HG03342 (cell line): Measurements from ENCODE around the gene CREB5.
"Not testable (repeated sequence)": the region's sequence is repeated elsewhere in the genome, so short reads cannot be mapped to it uniquely, and the experiment has no call there.

Experiments used
- ATAC-seq: cut with Tn5 transposase; IDR thresholded peaks from one replicate; pipeline ENCODE4 v1.9.1; 2021; ENCODE audit warnings: mild to moderate bottlenecking, moderate library complexity; ENCODE audit not compliant: unreplicated experiment

Gene CREB5

DNA sequence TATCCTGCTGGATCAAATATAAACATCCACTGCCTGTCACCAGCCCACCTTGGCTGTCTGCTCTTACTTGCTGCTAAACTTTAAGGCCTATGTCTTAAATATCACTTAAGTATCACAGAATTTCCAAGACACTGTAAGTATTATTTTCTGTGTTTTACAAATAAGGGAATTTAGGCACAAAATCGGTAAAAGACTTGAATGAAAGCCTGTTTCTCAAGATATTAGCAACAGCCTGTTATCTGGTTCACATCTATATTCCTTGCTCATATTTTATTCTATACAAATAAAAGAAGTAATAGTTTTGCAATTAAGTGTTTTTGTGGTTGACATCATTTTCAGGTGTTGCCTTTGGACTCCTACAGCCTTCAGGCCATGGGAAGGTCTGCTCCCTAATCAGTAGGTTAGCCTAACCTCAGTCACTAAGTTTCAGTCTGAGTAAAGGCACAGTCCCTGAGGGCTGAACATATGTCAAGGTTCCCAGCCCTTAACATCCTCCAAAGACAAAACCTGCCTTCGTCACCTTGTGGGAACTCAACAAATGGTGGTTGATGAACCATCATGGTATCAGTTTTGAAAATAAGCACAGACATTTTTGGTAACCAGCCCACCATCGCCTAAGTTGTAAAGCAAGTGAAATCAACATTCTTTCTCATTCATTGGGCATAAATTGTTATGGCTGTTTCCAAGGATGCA is 127.1 kb downstream of the CREB5 start:
- peak; percentile 97 for ATAC-seq

DNA sequence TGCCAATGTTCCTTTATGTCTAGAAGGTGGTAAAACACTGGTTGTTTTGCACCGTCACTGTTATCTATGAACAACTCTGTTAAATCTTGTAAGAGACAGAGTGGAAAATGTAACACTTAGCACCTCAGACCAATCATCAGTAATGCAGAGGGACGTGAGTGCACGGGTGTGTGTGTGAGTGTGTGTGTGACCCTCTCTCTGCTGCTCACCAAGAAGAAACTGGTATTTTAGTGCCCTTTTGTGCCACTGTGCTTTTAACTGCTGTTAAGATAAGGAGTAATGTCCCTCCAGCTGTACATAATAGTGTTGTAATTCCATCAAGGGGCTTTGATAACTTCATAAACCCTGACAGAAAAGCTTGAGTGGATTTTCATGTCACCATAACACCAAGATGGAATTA is 130.1 kb downstream of the CREB5 start:
- ATAC-seq: no peak

DNA sequence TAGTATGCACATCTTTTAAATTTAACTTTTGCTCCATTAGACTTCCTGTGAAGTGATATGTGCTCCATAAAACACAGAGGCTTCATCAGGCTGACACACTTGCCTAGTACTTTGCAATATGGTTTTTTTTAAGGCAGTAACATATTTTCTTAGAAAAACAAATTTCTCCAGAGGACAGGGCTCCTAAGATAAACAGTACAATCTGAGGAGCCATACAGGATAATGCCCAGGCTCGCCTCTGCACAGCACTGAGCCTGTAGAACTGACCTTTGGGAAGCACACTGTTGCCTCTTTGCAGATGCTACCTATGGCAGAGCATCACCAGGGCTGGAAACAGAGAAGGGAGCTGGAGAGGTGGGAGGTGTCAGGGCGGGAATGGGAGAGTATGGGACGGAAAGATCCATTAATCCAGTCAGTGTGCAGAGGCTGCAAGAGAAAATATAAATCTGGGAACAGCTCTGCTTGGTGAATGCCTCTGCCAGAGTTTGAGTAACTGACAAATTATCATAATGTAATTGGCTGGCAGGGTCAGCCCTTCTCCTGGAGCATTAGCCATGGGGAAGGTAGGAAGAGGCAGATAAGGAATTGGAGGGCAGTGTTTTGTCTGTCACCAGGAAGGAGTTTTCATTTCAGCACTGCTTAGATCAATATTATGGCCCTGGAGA is 132.3 kb downstream of the CREB5 start:
- ATAC-seq: no peak

DNA sequence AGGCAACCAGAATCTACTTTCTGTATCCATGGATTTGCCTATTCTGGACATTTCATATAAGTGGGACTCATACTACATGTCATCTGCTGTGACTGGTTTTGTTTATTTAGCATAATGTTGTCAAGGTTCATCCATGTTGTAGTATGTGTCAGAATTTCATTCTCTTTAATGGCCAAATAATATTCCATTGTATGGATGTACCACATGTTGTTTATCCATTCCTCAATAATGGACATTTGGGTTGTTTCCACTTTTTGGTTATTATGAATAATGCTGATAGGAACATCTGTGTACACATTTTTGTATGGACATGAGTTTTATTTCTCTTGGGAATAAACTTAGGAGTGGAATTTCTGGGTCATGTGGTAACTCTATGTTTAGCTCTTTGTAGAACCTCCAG is 133.7 kb downstream of the CREB5 start:
- no peak for ATAC-seq

DNA sequence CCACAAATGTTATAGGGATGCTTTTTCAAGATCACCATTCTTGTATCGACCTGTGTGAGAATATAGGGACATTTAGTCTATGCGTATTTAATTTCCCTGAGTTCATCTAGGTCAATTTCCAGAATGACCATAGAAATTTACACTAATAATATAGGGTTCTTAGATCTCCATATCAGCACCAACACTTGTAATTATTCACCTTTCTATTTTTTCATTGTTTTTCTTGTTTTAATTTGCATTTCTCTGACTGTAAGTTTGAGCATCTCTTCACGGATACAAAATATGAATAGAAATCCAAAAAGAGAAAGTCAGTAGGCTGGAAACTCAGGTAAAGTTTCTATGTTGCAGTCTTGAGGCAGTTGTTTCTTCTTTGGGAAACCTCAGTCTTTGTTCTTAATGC is 134.8 kb downstream of the CREB5 start:
- no peak for ATAC-seq

DNA sequence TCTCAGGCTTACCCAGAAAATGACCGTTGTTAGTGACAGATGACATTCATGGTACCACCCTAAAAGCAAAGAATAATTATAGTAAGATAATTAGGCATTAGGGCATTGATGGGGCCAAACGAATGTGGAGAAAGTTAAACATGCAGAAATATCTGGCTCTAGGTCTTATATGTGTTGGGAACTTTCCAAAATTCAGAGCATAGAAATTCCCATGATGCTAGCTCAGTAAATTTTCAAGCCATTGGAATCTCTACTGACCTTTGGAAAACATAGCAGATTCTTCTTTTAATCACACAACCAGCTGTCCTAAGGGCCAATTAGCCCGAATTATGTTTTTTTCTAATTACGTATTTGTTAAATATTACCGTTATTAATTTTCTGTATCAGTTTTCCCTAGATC is 136.1 kb downstream of the CREB5 start:
- ATAC-seq: no peak

DNA sequence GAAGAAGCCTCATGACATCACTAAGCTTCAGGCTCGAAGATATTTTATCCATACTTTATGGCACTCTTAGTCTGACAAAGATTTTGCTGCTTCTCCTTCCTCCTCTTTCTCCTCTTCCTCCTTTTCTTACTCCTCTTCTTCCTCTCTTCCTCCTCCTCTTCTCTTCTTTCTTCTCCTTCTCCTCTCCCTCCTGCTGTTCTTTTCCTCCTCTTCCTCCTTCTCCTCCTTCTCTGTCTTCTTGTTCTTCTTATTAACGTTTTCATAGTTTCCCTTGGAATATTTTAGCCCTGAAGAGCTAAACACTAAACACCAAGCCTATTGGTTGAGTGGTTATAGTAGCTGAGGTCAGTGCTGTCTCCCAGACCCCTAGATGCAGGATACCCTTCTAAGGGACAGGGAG is 137.7 kb downstream of the CREB5 start:
- no peak for ATAC-seq

DNA sequence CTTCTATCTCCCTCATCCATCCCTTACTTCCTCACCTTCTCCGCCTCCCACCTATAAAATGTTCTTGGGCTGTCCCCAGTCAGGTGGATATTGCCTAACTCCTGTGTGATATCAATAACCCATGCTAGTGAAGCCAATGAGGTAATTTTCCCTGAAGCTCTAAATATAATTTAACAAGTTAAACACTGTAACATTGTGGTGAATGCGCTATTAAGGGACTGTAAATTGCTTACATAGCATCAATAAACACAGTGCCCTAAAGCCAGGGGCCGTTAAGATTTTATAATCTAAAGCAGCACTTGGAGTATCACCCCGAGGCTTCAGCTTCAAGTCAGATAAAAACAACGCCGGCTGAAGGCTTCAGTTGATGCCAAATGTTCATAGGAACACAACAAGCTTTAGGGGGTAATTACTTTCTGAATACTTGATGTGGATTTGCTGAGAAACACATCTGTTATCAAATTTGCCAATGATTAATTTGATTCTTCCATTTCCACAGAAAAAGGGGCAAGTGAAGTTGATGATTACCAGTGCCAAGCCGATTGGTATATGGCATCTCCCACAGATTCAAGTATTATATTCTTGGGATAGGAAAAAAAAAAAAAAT is 138.4 kb downstream of the CREB5 start:
- ATAC-seq: no peak

DNA sequence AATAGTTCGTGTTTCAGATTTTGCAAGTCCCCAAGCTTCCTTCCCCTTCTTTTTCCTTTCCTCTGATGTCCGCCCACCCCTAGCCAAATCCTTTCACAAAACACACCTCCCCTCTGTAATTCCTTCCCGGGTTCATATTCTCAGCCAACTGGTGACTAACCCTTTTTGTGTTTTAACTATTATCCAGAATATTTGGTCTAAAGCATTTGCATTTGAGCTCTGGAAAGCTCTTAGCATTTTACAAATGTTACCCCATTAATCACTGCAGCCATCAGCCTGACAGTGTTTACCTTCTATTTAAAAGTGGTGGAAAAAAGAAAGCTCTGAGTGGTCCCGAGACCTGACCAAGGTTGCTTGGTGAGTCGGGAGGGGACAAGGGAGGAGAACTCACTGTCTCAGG is 139.0 kb downstream of the CREB5 start:
- ATAC-seq: no peak

DNA sequence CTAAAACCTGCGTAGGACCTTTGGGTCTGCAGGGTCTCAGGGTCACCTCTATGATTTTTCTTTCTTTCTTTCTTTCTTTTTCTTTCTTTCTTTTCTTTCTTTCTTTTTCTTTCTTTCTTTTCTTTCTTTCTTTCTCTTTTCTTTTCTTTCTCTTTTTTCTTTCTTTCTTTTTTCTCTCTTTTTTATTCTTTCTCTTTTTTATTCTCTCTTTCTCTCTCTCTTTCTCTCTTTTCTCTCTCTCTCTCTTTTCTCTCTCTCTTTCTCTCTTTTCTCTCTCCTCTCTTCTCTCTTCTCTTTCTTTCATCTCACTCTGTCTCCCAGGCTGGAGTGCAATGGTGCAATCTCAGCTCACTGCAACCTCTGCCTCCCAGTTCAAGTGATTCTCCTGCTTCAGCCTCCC is 139.4 kb downstream of the CREB5 start:
- ATAC-seq: not testable (repeated sequence)

DNA sequence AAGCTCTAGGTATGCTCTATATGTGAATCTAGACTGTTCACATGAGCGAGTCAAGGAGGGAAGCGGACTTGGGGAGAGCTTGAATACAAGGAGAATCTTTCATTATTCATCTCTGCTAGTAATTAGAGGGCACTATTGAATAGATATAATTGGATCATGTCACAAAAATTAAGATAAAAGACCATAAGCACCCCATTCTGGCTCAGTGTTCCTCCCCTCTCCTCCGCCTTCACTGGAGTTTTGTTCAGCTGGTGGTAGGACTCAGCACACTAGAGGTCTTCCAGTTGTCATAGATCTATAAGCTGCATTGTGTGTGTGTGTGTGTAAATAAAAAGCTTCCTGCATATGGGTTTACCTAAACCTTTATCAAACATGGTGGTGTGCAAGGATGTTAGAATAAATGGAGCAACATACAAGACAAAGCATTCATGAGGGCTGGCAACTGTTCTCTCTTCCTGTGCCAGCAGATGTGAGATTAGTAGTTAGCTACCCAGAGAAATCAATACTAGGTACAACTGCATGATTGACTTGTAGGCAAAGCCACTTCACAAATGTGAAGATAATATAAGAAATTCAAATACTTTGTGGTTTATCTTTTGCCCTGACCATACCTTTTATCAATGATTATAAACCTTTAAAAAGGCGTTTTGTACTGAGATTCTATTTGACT is 142.6 kb downstream of the CREB5 start:
- no peak for ATAC-seq

DNA sequence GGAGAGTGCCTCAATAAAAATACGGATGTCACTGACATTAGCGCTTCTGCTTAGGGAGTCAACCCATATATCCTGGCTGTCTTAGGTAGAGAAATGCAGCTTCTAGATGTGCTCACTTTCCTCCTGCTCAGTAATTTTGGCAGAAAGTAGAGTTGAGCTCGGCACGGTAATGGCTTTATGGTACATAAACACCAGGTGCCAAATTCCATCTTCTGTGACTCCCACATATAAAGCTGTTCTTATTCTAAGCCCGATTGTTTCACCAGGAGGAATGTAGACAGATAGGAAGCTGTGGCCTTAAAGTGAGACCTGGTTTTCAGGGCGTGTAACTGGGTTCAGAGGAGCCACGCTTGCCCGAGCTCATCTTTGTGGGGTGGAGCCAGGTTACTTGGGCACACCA is 143.7 kb downstream of the CREB5 start:
- ATAC-seq: no peak

DNA sequence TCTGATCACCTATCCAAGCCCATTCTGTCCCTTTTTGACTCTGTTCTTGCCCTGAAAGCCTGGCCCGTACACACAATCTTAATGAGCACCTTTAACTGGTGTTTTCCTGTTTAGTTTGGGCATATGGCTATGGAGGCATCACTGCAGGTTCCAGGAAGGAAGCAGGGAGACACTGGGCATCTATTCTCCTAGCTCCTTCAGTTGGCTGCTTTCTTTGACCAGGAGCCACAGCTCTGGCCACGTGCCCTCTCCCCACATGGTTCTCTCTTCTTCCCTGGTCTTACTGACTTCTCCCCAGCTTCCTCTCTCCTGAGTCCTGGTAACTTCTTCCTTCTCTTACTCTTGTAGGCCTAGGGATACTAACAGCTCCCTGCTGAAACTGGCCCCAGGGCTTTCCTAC is 144.4 kb downstream of the CREB5 start:
- no peak for ATAC-seq

DNA sequence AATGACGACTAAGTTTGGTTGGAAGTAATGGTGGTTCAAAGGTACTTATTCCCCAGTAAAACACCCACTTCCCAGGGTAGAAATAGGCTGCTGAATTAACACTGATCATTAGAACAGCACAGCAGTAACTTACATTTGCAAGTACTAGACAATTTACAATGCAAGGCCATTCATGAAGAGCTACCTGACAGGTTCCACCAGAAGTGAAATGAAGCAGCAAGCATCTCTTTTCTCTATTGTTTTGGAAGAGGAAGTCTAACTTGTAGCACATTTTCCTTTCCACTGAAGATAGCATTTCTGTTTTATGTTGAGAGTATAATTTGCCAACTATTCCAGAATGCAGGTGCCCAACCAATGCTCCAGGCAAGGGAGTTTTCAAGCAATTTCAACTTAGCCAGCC is 145.9 kb downstream of the CREB5 start:
- no peak for ATAC-seq

DNA sequence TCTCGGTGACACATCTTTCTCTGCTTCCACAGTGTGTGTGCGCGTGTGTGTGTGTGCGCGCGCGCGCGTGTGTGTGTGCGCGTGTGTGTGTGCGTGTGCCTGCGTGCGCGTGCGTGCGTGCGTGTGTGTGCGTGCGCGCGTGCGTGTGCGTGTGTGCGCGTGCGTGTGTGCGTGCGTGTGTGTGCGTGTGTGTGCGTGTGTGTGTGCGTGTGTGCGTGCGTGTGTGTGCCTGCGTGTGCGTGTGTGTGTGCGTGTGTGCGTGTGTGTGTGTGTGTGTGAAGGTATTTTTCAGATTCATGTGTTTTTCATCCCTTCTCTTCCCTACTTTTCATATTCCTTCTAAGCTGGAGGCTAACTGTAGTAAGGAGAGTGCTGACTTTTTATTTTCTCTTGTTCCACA is 148.4 kb downstream of the CREB5 start:
- ATAC-seq: no peak

DNA sequence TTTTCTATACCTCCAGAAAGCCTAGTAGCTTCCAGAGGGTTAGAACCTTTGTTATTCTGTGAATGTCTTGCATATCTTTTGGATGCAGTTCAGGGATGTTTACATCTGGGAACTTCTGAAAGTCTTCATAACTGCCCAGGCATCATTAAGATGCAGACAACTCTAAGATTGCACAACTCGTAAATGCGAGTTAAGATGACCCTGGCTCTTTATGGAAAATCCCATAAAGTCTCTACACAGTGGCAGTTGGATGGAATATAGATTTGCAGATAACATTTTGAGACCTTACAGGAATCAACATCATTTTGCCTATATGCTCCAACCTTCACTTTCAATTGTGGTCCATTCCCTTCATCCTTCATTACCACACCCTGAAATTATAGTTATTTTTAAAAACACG is 151.7 kb downstream of the CREB5 start:
- no peak for ATAC-seq

DNA sequence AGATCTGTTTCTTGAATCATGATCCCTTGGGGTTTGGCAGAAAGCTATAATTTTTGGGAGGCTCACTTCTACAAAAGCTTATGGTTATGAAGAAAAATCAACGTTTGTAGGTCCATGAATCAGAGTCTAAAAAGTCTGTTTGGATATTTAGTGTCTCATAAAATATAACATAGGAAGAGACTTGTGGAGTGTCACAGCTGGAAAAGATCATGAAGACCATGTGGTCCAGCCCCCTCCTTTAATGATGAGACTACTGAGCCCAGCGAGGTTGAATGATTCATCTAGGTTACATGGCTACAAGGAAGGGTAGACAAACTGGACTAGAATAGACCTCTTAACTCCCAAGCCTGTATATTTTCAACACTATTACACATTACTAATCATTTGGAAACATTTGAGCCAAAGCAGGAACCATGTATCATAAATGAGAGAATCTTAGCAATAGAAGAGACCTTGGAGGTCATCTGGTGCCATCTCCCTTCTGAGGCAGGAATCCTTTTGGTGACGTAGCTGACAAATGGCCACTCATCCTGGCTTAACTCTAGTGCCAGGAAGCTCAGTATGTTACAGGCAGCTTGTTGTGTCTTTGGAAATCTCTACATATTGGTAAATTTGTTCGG is 152.5 kb downstream of the CREB5 start:
- no peak for ATAC-seq

DNA sequence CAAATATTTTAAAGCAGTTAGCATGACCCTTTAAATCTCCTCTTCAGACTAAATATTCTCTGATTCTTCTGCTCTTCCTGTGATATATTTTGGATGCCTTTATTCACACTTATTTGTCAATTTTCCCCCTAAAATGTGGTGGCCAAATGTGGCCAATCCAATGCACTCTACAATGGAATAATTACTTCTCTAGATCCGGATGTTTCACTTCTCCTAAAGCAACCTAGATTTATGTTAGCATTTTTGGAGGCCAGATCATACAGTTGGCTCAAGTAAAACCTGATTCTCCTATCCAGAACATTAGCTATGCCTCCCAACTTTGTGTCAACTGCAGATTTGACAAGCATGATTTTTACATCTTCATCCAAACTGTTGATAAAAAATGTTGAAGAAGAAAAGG is 153.7 kb downstream of the CREB5 start:
- ATAC-seq: no peak

DNA sequence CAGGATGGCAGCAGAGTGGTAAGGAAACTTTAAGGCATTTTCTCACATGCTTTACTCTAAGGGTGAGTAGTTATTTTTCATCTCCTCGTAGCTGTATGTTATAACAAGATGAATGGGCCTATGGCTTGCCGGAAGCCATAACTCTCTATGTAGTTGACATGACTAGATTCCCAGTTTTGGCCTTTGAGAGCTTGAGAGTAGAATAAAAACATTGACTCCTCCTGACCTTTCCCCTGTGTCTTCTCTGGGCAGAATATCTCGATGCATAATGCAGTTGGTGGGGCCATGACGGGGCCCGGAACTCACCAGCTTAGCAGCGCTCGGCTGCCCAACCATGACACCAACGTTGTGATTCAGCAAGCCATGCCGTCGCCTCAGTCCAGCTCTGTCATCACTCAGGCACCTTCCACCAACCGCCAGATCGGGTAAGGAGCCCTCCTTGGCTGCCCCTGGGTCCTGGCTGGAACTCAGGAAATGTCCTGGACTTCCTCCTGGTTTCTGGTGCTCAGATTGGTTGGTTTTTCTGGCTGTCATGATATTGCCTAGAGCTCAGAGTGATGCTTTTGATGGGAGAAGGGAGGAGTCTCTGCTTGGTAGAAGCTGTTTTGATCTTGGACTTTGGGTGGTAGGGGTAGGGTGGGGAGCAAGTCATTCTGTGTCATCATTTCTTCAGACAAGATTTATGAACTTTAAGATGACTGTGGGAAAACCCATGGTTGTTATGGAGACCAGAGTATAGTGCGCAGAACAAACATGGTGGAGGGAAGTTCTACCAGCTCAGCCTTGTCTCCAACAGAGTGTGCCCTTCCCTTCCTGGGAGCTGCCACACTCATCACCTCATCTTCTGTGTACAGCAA is 158.0 kb downstream of the CREB5 start:
- ATAC-seq: peak; percentile 77

DNA sequence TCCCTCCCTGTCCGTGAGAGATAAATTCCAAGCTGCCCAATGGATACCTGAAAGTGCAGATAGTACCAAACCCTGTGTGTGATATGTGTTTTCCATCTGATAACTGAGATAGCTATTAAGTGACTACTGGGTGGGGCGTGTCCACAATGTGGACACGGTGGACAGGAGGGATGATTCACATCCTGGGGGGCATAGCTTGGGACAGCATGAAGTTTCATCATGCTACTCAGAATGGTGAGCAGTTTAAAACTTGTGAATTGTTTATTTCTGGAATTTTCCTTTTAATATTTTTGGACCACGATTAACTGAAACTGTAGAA is 158.6 kb downstream of the CREB5 start:
- ATAC-seq: no peak

DNA sequence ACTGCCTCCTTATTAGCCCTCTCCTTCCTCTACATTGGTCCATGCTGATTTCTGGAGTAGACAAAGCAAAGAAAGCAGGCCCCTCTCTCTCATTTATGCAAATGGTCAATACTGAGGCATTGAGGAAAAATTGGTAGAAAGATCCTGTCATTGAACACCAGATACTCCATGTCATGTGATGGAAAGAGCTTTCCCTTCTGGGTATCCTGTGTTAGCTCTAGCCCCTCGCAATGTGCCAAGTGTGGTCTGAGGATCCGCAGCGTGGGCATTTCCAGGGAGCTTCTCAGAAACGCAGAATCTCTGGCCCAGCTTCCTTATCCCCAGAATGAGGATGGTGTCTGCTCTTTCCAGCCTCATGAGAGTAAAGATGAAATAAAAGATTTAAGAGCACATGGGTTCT is 159.1 kb downstream of the CREB5 start:
- ATAC-seq: no peak
